ENCODE results near the gene PIERCE2.
A peak's percentile ranks its signal among the peaks of the same experiment; 100 is the strongest.
"Not testable (repeated sequence)": the region's sequence is repeated elsewhere in the genome, so short reads cannot be mapped to it uniquely, and the experiment has no call there.

The PIERCE2 gene

DNA sequence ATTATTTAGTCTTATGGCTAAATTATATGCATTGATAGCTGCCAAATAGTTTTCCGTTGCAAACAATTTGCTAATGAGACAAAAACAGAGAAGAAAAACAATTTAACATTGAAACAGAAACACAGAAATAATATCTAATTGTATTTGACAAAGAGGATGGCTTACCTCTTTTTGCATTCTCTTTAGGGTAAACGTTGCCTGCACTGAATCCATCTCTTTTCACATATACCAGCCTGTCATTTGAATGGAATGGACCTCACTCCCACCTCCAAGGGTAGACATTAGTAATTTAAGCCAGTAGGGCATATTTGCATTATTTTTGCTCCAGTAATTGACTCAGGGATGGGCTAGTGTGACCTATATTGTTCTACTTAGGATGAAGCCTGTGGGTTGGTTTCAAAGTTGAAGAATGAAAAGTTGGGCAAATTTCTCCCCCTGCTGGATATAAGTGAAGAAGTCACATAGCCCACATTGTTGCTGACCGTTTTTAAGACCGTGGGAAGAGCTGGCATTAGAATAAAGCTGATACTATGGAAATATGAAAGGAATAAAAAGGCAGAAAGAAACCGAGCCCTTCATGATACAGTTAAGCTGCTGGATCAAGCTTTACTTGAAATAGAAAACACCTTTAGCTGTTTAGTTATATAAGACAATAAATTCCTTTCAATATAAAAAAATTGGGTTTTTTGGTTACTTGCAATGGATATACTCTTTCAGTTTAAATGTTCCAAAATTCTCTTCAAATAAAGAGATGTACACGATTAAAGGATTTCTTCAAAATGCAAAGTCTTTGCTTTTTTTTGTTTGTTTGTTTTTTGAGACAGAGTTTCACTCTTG, 26.9 kb downstream of the PIERCE2 start:
- peak; percentile 16 for DNase-seq

DNA sequence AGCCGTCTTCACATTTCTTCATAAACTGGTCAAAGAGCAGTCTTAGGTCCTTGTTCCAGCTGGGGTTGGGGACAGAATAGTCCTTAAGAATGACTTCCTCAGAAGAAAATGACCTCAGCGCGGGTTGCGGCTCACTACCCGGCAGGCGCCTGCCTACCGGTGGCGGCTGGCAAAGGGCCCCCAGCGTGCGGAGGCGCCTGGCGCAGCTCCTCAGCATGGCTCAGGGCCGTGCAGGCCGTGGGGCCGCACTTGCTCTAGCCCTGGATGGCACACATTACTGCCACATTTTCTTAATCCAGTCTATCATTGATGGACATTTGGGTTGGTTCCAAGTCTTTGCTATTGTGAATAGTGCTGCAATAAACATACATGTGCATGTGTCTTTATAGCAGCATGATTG, 34.8 kb downstream of the PIERCE2 start:
- DNase-seq: not testable (repeated sequence)

DNA sequence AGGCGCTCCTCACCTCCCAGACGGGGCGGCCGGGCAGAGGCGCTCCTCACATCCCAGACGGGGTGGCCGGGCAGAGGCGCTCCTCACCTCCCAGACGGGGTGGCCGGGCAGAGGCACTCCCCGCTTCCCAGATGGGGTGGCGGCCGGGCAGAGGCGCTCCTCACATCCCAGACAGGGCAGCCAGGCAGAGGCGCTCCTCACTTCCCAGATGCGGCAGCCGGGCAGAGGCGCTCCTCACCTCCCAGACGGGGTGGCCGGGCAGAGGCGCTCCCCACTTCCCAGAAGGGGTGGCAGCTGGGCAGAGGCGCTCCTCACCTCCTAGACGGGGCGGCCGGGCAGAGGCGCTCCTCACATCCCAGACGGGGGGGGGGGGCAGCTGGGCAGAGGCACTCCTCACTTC, 37.6 kb downstream of the PIERCE2 start:
- not testable (repeated sequence) for DNase-seq

DNA sequence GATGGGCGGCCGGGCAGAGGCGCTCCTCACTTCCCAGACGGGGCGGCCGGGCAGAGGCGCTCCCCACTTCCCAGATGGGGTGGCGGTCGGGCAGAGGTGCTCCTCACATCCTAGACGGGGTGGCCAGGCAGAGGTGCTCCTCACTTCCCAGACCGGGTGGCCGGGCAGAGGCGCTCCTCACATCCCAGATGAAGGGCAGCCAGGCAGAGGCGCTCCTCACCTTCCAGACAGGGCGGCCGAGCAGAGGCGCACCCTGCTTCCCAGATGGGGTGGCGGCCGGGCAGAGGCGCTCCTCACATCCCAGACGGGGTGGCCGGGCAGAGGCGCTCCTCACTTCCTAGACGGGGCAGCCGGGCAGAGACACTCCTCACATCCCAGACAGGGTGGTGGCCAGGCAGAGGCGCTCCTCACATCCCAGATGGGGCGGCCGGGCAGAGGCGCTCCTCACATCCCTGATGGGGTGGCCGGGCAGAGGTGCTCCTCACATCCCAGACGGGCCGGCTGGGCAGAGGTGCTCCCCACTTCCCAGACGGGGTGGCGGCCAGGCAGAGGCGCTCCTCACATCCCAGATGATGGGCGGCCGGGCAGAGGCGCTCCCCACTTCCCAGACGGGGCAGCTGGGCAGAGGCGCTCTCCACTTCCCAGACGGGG, 38.2 kb downstream of the PIERCE2 start:
- not testable (repeated sequence) for DNase-seq

DNA sequence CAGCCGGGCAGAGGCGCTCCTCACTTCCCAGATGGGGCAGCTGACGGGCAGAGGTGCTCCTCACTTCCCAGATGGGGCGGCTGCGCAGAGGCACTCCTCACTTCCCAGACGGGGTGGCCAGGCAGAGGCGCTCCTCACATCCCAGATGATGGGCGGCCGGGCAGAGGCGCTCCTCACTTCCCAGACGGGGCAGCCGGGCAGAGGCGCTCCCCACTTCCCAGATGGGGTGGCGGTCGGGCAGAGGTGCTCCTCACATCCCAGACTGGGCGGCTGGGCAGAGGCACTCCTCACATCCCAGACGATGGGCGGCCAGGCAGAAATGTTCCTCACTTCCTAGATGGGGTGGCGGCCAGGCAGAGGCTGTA, 38.7 kb downstream of the PIERCE2 start:
- not testable (repeated sequence) for DNase-seq

DNA sequence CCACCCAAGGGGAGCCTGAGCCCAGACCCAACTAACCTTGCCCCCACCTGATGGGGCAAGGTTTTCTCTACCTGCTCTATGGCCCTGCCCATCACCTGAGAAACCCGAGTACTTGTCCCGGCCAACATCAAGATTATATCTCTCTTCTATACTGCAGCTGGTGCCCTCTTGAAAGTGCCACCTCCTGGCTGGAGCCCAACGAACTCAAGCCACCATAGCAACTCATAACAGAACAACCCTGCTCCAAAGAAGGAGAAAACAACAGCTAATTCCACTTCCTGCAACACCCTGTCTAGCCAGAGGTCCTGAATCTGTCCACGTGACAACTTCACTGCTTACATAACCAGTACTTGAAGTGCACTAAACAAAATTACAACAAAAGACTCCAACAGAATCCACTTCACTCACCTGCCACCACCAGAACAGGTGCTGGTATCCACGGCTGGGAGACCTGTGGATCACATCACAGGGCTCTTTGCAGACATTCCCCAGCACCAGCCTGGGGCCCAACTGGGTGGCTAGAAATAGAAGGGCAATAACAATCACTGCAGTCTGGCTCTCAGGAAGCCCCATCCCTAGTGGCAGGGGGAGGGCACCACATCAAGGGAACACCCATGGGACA, 49.2 kb downstream of the PIERCE2 start:
- no peak for DNase-seq

DNA sequence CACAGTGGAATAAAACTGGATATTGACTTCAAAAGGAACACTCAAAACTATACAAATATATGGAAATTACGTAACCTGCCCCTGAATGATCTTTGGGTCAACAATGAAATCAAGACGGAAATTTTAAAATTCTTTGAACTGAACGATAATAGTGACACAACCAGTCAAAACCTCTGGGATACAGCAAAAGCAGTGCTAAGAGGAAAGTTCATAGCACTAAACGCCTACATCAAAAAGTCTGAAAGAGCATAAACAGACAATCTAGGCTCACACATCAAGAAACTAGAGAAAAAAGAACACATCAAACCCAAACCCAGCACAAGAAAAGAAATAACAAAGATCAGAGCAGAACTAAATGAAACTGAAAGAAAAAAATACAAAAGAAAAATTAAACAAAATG, 53.2 kb downstream of the PIERCE2 start:
- DNase-seq: no peak

DNA sequence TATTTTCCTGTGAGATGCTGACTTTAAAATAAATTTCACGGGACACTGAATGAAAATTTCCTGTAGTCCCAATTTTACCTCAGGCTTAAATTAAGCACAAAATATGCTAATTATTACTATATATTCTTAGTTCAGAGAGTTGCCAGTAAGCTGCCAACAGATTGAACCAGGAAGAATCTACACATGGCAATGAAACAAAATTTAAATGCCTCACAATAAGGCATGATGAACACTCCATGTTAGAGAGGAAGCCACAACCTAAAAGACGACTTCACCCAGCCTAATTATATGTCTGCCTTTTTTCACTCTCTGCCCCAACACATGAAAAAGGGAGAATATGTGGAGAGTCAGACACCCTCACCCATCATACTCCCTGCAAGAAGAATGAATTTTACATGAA, 60.0 kb downstream of the PIERCE2 start:
- DNase-seq: no peak

All from GF-D8 (cell line).